CD4-positive, alpha-beta T cell treated with Interleukin-17A for 4 hours (primary cell): ENCODE data around the gene RAPGEF5.

Source experiments
- DNase-seq: peaks from one replicate; pipeline ENCODE4 v3.0.0-alpha.2; 2020; ENCODE audit warnings: mixed read lengths

Gene RAPGEF5

GRCh38 chr7:22216309-22216708, 140.6 kb downstream of the RAPGEF5 start:
- DNase-seq, result no peak

DNA sequence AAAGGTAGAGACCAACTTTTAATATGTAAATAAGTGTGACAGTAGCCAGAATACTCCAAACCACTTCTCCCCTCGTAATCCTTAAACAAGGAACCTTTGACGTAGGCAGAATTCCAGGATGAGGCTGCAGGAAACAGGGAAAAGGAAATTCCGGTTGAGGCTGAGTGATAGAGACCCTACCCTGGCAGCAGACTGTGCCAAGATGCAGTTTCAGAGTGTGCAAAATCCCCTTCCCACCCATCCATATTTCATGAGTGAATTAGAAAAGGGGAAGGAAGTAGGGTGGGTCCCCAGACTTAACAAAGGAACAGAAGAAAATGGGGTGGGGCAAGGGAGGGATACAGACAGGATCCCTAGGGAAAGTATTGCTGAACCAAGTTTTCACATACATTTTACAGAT, 143.0 kb downstream of the RAPGEF5 start:
- no peak for DNase-seq

DNA sequence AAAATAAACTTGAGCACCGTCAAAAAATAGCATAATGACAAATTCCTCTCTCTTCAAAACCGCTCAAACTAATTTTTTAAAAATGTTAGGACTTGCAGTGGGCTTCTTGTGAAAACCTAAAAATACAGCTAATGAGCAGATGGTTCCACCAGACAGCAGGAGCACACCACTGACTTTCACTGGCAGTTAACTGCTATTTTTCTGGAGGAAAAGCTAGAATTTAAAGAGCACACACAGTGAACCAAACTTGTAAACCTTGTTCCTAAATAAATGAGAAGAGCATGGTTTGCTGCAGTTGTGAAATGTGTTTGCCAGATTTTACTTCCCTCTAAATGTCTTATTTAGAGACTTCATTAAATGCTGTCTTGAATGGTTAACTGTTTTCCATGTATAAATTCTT, 143.9 kb downstream of the RAPGEF5 start:
- DNase-seq, result no peak

DNA sequence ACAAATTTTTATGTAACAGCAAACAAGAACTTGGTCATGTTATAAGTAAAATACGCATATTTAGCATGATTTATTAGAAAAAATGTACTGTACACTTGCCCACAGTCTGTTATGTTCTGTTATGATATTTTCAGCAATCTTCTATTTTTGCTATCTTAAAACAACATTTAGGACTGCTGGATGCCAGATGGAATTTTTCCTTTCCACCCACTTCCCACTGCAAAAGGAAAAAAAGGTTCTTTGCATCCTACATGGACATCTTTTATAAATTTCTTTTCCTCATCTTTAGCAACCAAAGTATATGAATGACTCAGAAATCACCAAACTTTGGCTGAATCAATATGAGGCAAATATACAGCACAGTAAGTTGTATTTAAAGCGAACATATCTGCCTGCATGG, 146.0 kb downstream of the RAPGEF5 start:
- DNase-seq, result no peak

DNA sequence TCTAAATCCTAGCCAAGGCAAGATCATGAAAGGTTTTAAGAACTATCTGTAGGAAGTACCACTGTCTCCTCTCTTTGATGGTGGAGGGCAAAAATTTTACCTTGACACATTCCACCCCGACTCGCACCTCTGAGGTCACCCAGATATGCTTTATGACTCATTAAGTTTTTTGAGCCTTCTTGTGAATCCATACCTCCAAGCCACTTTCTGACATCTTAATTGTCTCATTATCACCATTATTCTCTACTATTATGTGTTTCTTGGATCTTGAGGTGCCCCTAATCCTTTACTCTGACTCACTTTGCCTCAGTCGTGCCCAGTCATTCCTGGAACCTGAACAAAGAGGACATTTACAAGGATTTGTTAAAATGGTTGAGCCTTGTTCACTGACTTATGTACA, 146.6 kb downstream of the RAPGEF5 start:
- no peak for DNase-seq

DNA sequence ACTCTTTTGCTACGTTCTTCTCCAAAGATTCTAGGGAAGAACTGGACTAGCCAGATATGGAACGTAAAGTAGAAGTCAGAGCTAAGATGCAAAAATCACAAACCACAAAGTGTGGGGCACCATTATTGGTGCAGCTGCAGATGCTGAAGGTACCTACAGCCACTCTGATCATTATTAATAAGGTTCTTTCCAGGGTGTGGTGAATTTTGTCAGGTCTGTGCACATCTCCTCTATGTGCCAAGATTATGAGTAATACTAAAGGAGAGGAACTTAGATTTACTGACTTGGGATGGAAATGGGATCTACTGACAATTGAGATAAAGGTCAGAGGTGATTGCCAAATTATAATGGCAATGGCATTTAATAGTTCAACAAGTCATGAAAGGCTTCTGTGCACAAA, 148.2 kb downstream of the RAPGEF5 start:
- DNase-seq, result no peak

- DNase-seq, result no peak
These were observed 149.2 kb downstream of the RAPGEF5 start for GRCh38 chr7:22207724-22208225.

DNA sequence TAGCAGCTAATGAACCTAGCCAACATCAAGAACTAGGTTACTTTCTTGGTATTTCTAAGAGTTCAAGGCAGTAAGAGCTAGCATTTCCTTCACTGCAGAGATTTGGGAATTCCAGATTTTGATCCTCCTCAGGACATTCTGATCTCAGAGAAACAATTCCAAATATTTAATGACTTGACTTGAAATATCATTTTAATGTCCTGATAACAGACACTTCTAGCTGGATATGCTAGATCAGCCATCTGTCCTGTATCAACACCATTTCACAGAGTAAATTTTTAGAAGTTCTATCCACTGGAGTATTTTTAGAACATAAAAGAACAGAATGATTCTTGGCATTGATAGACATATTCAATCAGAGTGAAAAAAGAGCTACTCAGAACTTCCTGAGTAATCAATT, 151.3 kb downstream of the RAPGEF5 start:
- DNase-seq, result no peak

DNA sequence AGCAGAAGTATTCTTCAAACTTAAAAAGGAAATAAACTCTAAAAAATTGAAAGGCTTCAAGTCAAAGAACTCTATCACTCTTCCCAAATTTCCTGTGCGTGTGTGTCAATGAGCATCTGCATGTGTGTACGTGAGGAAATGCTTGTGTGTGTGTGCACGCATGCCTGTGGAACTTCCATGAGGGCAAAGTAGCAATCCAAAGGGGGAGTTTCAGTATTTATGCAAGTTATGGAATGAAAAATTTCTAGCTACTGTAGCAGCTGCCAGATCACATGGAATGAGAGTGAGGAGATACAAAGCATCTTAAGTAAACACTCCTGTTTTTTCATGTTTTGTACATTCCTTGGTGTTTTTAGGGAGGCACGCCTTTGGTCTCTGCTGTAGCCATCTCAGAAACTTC, 152.6 kb downstream of the RAPGEF5 start:
- no peak for DNase-seq

DNA sequence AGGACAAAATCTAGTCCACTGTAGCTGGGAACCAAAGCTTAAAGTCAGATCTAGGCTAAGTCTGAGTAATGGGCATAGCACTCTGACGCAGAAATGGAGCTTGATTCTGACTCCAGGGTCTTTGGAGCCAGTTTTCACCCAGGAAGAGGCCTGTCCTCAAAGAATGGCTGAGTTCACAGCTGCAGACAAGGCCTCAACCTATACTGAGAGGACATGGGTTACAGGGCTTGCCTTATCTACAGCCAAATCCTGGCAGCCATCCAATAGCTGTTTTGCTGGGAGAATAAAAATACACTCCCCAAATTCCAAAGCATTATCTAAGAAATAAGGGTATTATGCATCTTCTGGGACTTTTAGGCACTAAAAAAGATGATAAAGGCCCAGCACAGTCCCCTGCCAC, 154.8 kb downstream of the RAPGEF5 start:
- DNase-seq, result no peak

DNA sequence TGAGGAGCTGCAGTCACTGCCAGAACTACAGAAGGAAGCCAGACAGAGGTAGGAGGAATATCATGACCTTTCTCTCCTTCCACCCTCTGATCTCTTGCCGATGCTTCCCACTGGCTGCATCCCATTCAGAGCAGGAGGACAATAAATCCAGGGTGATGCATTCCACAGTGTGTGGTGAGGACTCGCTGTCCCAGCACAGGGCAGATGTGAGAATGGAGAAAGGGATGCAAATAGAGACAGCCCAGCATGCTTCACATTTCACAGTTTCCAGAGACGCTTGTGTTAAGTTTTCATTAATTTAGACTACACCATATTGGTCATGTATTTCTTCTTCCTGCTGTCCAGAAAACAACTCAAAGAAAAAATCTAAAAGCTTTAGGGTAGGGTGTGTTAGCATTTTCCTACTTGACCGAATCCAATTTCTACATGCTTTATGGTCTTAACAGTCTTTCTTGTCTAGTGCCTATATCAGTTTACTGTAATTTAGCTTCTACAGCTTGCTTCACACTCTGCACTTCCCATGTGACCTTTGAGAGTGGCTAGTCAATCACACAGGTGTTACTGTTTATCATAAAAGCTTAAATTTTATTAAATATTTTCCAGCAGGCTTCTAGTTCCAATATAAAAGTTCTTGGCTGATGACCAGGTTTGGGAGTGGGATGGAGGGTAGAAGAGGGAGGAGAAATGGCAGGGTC, 155.6 kb downstream of the RAPGEF5 start:
- no peak for DNase-seq

- DNase-seq, result no peak
These were observed 156.2 kb downstream of the RAPGEF5 start for GRCh38 chr7:22200777-22201176.

DNA sequence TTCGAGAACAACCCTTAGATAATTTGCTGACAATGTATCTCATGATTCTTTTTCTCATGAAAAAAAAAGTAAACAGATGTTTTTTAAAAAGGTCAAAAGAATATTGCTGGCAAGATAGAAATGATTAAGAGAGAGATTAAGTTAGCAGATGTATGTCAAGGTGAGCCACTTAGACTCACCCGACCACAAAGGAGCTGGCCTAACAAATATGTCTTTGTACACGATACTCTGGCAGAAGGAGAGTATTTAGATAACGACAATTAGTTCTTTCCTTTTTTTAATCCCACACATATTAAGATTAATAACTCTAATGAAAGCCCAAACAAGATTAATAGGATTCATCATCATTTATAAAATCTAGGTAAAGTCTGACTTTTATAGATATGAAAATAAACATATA, 156.7 kb downstream of the RAPGEF5 start:
- no peak for DNase-seq

DNA sequence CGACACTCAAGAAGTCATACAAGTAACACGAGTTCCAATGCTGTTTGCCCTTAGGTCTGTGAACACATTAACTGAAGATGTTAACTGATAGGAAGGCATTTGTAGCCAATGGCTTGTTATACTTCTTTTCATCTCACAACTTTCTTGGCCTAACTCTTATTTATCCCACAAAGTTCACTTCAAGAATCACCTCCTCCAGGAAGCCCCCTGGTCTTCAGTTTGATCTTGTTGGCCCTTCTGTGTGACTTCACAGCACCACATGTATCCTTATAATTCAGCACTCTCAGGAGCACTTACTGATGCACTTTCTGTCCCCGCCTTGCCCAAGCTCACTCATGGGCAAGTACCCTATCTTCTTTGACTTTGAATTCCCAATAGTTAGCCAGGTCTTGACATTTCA, 159.6 kb downstream of the RAPGEF5 start:
- DNase-seq, result no peak

DNA sequence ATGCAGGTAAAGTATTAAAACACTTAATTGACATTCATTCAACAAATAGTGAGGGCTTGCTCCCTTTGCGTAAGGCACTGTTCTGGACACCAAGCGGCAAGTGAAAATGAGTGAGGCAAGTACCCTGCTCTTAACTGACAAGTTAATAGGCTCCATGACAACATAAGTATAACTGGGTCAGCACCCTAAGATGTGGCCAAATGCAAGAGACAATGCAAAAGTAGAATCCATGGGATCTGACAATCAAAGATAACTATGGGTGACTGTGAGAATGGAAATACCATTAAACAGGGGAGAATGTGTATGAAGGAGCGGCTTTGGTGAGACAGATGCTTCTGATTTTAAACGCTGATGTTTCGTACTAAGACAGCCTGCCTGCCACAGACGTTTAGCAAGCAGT, 160.5 kb downstream of the RAPGEF5 start:
- no peak for DNase-seq

- no peak for DNase-seq
These were observed 161.4 kb downstream of the RAPGEF5 start for GRCh38 chr7:22195397-22196172.

- no peak for DNase-seq
These were observed 162.2 kb downstream of the RAPGEF5 start for GRCh38 chr7:22194658-22195273.

DNA sequence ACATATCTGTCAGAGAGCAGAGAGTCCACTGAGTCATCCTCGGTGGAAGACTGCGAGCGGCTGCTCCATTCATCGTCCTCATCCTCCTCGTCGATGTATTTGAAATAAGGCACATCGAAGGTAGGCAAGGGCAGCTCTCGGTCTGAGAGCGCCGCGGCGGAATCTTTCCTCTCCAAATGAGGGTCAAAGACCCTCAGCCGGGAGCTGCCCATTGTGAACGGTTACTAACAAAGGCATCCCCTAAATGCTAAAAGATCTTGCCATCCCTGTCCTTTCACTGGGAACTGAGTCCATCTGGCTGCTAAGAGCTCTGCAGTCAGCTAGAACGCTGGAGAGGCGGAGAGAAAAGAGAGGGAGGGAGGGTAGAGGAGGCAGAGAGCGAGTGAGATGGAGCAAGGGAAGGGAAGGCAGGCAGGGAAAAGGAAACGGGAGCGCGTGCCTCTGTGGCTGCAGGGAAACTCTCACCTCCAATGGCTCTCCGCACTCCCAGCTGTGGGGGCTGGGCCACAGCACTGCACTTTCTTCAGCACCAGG, 163.4 kb downstream of the RAPGEF5 start:
- DNase-seq, result no peak

GRCh38 chr7:22192801-22193200, 164.2 kb downstream of the RAPGEF5 start:
- no peak for DNase-seq

DNA sequence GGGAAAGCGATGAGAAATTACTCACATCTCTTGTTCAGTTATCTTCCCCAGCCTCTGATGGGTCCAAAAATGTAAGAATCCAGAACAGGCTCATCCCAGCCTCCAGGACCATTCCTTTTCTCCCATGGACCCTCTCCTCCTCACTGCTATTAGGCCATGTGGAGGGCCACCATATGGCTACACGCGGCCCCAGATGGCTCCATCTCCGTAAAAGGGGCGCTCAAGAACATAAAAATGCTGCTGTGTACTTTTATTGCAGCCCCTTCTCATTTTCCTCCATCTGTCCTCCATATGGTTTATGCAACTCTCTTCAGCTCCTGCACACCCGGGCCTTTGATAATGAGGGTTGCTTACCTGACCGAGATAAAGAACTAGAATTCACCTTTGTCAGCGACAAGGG, 166.2 kb downstream of the RAPGEF5 start:
- DNase-seq, result no peak

DNA sequence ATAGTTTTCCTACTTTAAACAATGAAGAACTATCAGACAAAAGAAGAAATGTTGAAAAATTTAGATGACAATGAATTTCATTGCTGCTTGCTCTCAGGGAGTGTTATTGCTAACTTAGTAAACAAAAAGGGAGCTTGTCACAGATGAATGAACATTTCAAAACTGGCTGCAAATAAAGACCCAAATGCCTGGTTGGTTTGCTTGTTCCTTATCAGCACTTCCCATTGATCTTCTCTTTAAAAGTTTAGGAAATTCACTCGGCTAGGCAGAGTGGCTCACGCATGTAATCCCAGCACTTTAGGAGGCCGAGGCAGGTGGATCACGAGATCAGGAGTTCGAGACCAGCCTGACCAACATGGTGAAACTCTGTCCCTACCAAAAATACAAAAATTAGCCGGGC, 167.2 kb downstream of the RAPGEF5 start:
- no peak for DNase-seq

DNA sequence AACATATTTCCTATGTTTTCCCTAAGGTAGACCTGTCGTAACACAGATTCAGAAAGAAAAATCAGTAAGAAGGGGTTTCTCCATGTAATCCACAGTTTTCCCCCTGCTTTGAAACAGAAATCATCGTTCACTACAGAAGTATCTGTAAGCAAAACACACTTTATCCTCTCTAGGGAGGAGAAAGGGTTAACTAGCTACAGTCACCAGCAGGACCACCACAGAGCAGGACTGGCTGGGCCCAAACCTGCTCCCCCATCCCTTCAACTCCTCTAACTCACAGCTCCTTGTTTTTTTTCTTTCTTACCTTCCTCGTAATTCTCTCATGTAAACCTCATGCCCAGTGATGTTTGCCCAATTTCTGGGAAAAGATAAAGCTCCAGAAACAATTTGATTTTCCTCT, 167.7 kb downstream of the RAPGEF5 start:
- no peak for DNase-seq

DNA sequence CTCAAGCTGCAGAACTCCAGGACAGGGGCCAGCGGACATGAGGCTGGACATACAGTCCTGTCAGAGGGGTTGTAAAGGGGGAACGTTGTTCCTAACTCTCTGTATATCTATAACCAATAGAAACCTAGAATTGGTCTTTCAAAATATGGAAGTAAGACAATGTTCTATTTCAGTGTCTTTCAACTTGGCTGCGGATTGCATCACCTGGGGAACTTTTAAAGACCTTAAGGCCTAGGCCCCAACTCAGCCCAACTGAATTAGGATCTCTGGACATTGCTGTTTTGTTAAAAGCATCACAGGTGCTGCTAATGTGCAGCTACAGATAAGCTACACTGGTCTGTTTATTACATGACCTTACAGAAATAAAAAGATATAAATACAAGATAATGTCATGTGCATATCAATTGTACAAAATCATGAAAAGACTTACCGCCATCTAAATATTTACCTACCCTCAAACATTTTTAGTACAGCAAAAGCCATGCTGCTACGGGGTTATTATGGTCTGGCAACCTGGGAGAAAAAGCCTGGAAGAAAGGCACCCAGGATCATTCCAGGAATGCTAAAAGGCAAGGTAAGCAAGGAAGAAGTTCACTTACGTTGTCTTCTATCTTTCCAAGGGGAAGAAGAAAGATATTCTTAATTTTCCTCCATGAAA, 169.1 kb downstream of the RAPGEF5 start:
- no peak for DNase-seq
